HCT116 (cell line): ENCODE results near the gene RYR2. TPM values are rescaled to one million over a fixed set of nuclear protein-coding genes. Genes with fewer than 3 reads are reported as not detected.

Source experiments
- ATAC-seq: fragments of 200-7000 bp; cut with Tn5 transposase; 2 replicates; pipeline ENCODE4 v1.9.1; 2020; ENCODE audit warnings: mild to moderate bottlenecking, moderate library complexity
- BruUV-seq: library from RNA; stranded (reverse); fragments of 400-500 nt; replicated peaks from 2 replicates; lab custom pipeline; 2021; lab: Mats Ljungman, UMichigan
- CTCF ChIA-PET: fragments of 300-600 bp; sonication (Branson Sonifier 250); formaldehyde crosslinking; loops from one replicate; lab custom pipeline; 2021; ENCODE audit warnings: antibody characterized with exemption; lab: Charles Lee
- POLR2A ChIA-PET: fragments of 300-600, 350-600 bp; sonication (Branson Sonifier 250); formaldehyde crosslinking; loops from one replicate; lab custom pipeline; 2021; ENCODE audit warnings: antibody characterized with exemption; lab: Charles Lee
- RAD21 ChIA-PET, 2 experiments: fragments of 300-600 bp; sonication (Branson Sonifier 250); formaldehyde crosslinking; loops; one replicate each; lab custom pipeline; 2023; ENCODE audit warnings: low total read pairs in 2 of 2; ENCODE audit not compliant: uncharacterized antibody in 2 of 2, unreplicated experiment in 2 of 2, low non-redundant PET in 1 of 2; lab: Charles Lee
- DNase-seq: peaks from one replicate; pipeline ENCODE4 v3.0.0-alpha.2; 2010; ENCODE audit warnings: low read depth, low spot score
- H2AFZ ChIP-seq: fragments of 200-600 bp; shearing (Covaris generic), sonication (generic); 2 replicates; pipeline ENCODE4 v1.6.1; 2017; ENCODE audit warnings: low read depth, mixed run types, mixed read lengths, antibody characterized with exemption, low read length; ENCODE audit not compliant: poor library complexity, severe bottlenecking
- H3K27ac ChIP-seq: 2 replicates; pipeline ENCODE4 v1.5.1; 2012; ENCODE audit warnings: low read depth, low read length
- H3K27me3 ChIP-seq: fragments of 200-600 bp; sonication (generic); 2 replicates; pipeline ENCODE4 v1.6.1; 2016; ENCODE audit warnings: mixed run types, low read length, mixed read lengths; ENCODE audit not compliant: insufficient read depth
- H3K36me3 ChIP-seq, 2 experiments: fragments of 200-500 bp in 1 of 2; fragments of 200-600 bp in 1 of 2; sonication (Bioruptor generic) in 1 of 2; sonication (generic) in 1 of 2; 2 replicates each; pipeline versions ENCODE4 v1.5.1 to v1.6.1; 2014 to 2016; ENCODE audit warnings: low read length in 2 of 2, inconsistent platforms in 1 of 2, mixed read lengths in 1 of 2, mixed run types in 1 of 2; ENCODE audit not compliant: insufficient read depth in 2 of 2, control insufficient read depth in 1 of 2
- H3K4me1 ChIP-seq, 2 experiments: fragments of 200-600 bp in 1 of 2; sonication (generic) in 1 of 2; 2 replicates each; pipeline versions ENCODE4 v1.5.1 to v1.6.1; 2012 to 2017; ENCODE audit warnings: low read length in 2 of 2, inconsistent platforms in 1 of 2, mild to moderate bottlenecking in 1 of 2, mixed read lengths in 1 of 2, mixed run types in 1 of 2, moderate library complexity in 1 of 2; ENCODE audit not compliant: insufficient read depth in 2 of 2, control insufficient read depth in 1 of 2
- H3K4me2 ChIP-seq: fragments of 200-600 bp; sonication (generic); 2 replicates; pipeline ENCODE4 v1.6.1; 2017; ENCODE audit warnings: mixed run types, low read length, mixed read lengths
- H3K4me3 ChIP-seq, 2 experiments: fragments of 200-600 bp in 1 of 2; sonication (generic) in 1 of 2; replicated peaks in 1 of 2; 2 replicates each; pipeline ENCODE4 v1.5.1; 2011 to 2016; ENCODE audit warnings: low read length in 2 of 2, control low read depth in 1 of 2, low read depth in 1 of 2, mild to moderate bottlenecking in 1 of 2, mixed read lengths in 1 of 2, mixed run types in 1 of 2
- H3K79me2 ChIP-seq: fragments of 200-600 bp; sonication (generic); 2 replicates; pipeline ENCODE4 v1.6.1; 2017; ENCODE audit warnings: mild to moderate bottlenecking, mixed run types, low read length, moderate library complexity, mixed read lengths; ENCODE audit not compliant: insufficient read depth
- H3K9ac ChIP-seq: fragments of 200-600 bp; sonication (generic); 2 replicates; pipeline ENCODE4 v1.6.1; 2016; ENCODE audit warnings: low read length, mixed read lengths
- H3K9me2 ChIP-seq: fragments of 200-600 bp; sonication (generic), shearing (Covaris generic); 2 replicates; pipeline ENCODE4 v1.6.1; 2017; ENCODE audit warnings: mixed run types, mild to moderate bottlenecking, moderate library complexity; ENCODE audit not compliant: insufficient read depth
- H3K9me3 ChIP-seq, 2 experiments: fragments of 200-500 bp in 1 of 2; fragments of 200-600 bp in 1 of 2; sonication (Bioruptor generic) in 1 of 2; sonication (generic) in 1 of 2; 2 replicates each; pipeline ENCODE4 v1.6.1; 2014 to 2017; ENCODE audit warnings: low read length in 2 of 2, mixed read lengths in 2 of 2, inconsistent platforms in 1 of 2, low read depth in 1 of 2, mild to moderate bottlenecking in 1 of 2, mixed run types in 1 of 2, moderate library complexity in 1 of 2; ENCODE audit not compliant: control insufficient read depth in 1 of 2, insufficient read depth in 1 of 2
- H4K20me1 ChIP-seq: fragments of 200-600 bp; sonication (generic), shearing (Covaris generic); 2 replicates; pipeline ENCODE4 v1.6.1; 2017; ENCODE audit warnings: mixed run types, mild to moderate bottlenecking, moderate library complexity; ENCODE audit not compliant: insufficient read depth
- ATF3 ChIP-seq: IDR thresholded peaks from 2 replicates; pipeline ENCODE4 v1.6.1; 2012
- CTCF ChIP-seq, 3 experiments: fragments of 200-600 bp in 1 of 3; sonication (generic) in 1 of 3; IDR thresholded peaks in 2 of 3; conservative IDR thresholded peaks in 1 of 3; 2 replicates each; pipeline ENCODE4 v1.5.1; 2012 to 2017; ENCODE audit warnings: low read depth in 2 of 3, low read length in 2 of 3, antibody characterized with exemption in 1 of 3, borderline replicate concordance in 1 of 3, control low read depth in 1 of 3, mild to moderate bottlenecking in 1 of 3, mixed read lengths in 1 of 3, mixed run types in 1 of 3, moderate library complexity in 1 of 3; ENCODE audit not compliant: insufficient read depth in 1 of 3
- EGR1 ChIP-seq: IDR thresholded peaks from 2 replicates; pipeline ENCODE4 v1.6.1; 2012; ENCODE audit warnings: low read depth
- FOSL1 ChIP-seq: IDR thresholded peaks from 2 replicates; pipeline ENCODE4 v1.6.1; 2012; ENCODE audit warnings: low read depth
- JUND ChIP-seq: IDR thresholded peaks from 2 replicates; pipeline ENCODE4 v1.6.1; 2012
- POLR2A ChIP-seq: IDR thresholded peaks from 2 replicates; pipeline ENCODE4 v1.7.0; 2011; ENCODE audit warnings: borderline replicate concordance; ENCODE audit not compliant: insufficient read depth, insufficient read length; ENCODE audit errors: extremely low read depth
- POLR2AphosphoS5 ChIP-seq: IDR thresholded peaks from 2 replicates; pipeline ENCODE4 v1.6.1; 2011; ENCODE audit warnings: mild to moderate bottlenecking, low read depth, low read length, moderate library complexity
- RAD21 ChIP-seq: IDR thresholded peaks from 2 replicates; pipeline ENCODE4 v1.6.1; 2012; ENCODE audit warnings: low read depth, mild to moderate bottlenecking
- SIN3A ChIP-seq: IDR thresholded peaks from 2 replicates; pipeline ENCODE4 v1.6.1; 2012; ENCODE audit warnings: low read depth
- SP1 ChIP-seq: IDR thresholded peaks from 2 replicates; pipeline ENCODE4 v1.6.1; 2012; ENCODE audit warnings: low read depth
- SRF ChIP-seq: IDR thresholded peaks from 2 replicates; pipeline ENCODE4 v1.6.1; 2012; ENCODE audit warnings: low read depth
- YY1 ChIP-seq: IDR thresholded peaks from 2 replicates; pipeline ENCODE4 v1.6.1; 2011; ENCODE audit warnings: low read length, low read depth, moderate library complexity, mild to moderate bottlenecking; ENCODE audit not compliant: insufficient replicate concordance; ENCODE audit errors: extremely low read depth
- ZBTB33 ChIP-seq: IDR thresholded peaks from 2 replicates; pipeline ENCODE4 v1.6.1; 2011; ENCODE audit warnings: mild to moderate bottlenecking, low read length, moderate library complexity; ENCODE audit not compliant: insufficient replicate concordance; ENCODE audit errors: extremely low read depth
- ZNF274 ChIP-seq: fragments of 200-500 bp; sonication (Bioruptor generic); IDR thresholded peaks from 2 replicates; pipeline ENCODE4 v1.6.1; 2014; ENCODE audit warnings: mild to moderate bottlenecking, low read depth, low read length, inconsistent platforms
- intact Hi-C: fragments of 100-400 bp; cut with micrococcal nuclease; formaldehyde crosslinking; loops from 2 replicates; pipeline ENCODE4 v1.10.0; 2022
- total RNA-seq: library from RNA; stranded (reverse); gene quantifications from one replicate; pipeline ENCODE4 v1.2.1, GENCODE V29; 2021; ENCODE audit not compliant: unreplicated experiment

Gene RYR2
- total RNA-seq, 1 experiment from 2014 or later: 0.02 TPM

- TF ChIP-seq ZBTB33 (no peak), ATF3 (no peak), CTCF (IDR thresholded peaks at IDR 0.05 in 2 of 3, conservative IDR thresholded peaks at IDR 0.05 in 1 of 3; ENCODE audit: borderline replicate concordance in 1 of 3, insufficient read depth in 1 of 3, low read depth in 2 of 3, low read length in 2 of 3) (no peak), YY1 (no peak), SP1 (no peak), FOSL1 (no peak)
Observed at GRCh38 chr1:237580726-237581125, 538.7 kb downstream of the RYR2 start (continued).

GRCh38 chr1:237583270-237583669 lies 541.3 kb downstream of the RYR2 start:
- Histone ChIP-seq H3K36me3 (no peaks in the 10 kb centered on the region), H3K79me2 (no peaks in the 10 kb centered on the region), H3K9me3 (peaks cover 0 to 10% of the 10 kb centered on the region in 2 experiments; a peak in 1 of 4 replicates), H3K27me3 (no peaks in the 10 kb centered on the region), H3K4me1 (no peaks in the 10 kb centered on the region), H3K27ac (no peak overlapping the region), H3K9ac (no peak overlapping the region), H3K4me2 (no peak overlapping the region), H4K20me1 (no peaks in the 10 kb centered on the region), H2AFZ (no peak overlapping the region), H3K9me2 (no peaks in the 10 kb centered on the region), H3K4me3 (no peak overlapping the region)
- DNase-seq (no peak), ATAC-seq (no peak)
- RAD21 ChIA-PET: no interaction called here
- intact Hi-C loops: no loop called here
- no TSS peak for BruUV-seq
- POLR2A ChIA-PET: no interaction called here
- CTCF ChIA-PET: no interaction called here
- TF ChIP-seq JUND (no peak), ZNF274 (no peak), SIN3A (no peak), SRF (no peak), RAD21 (no peak), EGR1 (no peak), ZBTB33 (no peak), CTCF (IDR thresholded peaks at IDR 0.05 in 2 of 3, conservative IDR thresholded peaks at IDR 0.05 in 1 of 3; ENCODE audit: borderline replicate concordance in 1 of 3, insufficient read depth in 1 of 3, low read depth in 2 of 3, low read length in 2 of 3) (no peak), POLR2AphosphoS5 (no peak), YY1 (no peak), FOSL1 (no peak), POLR2A (no peak)
